ENCODE results near the gene PTGES3. TPM values are rescaled to one million over a fixed set of nuclear protein-coding genes. Genes with fewer than 3 reads are reported as not detected.

The PTGES3 gene
- total and polyA plus RNA-seq, 2 donors = 118 to 184 TPM

- Histone ChIP-seq H3K27ac (ENCODE audit: low read depth) (peak overlapping the region; percentile 99), H3K4me1 (ENCODE audit: insufficient read depth) (no peaks in the 10 kb centered on the region), H3K36me3 (ENCODE audit: insufficient read depth) (no peaks in the 10 kb centered on the region), H3K4me3 (ENCODE audit: low read depth, low read length) (peak overlapping the region; percentile 84)
- under 1% methylated on average over 62 of the region's 62 CpGs for WGBS
- DNase-seq (ENCODE audit: extremely low spot score) = no peak
Measured at GRCh38 chr12:56687223-56688128, 608 bp downstream of the PTGES3 start.

- H3K4me3 ChIP-seq (ENCODE audit: low read depth, low read length) = peak overlapping the region; percentile 25
- DNase-seq (ENCODE audit: extremely low spot score) = no peak
- H3K4me1 ChIP-seq (ENCODE audit: insufficient read depth) = peaks cover 2% of the 10 kb centered on the region
- 22% methylated on average over 8 of the region's 8 CpGs for WGBS
- no peaks in the 10 kb centered on the region for H3K36me3 ChIP-seq (ENCODE audit: insufficient read depth)
- no peak overlapping the region for H3K27ac ChIP-seq (ENCODE audit: low read depth)
Measured at GRCh38 chr12:56684745-56685359, 3.2 kb downstream of the PTGES3 start.

- DNase-seq (ENCODE audit: extremely low spot score) = no peak
- Histone ChIP-seq H3K4me1 (ENCODE audit: insufficient read depth) (peaks cover 2% of the 10 kb centered on the region), H3K4me3 (ENCODE audit: low read depth, low read length) (no peak overlapping the region), H3K27ac (ENCODE audit: low read depth) (no peak overlapping the region), H3K36me3 (ENCODE audit: insufficient read depth) (no peaks in the 10 kb centered on the region)
- 92% methylated on average over 6 of the region's 6 CpGs for WGBS
Measured at GRCh38 chr12:56682323-56682722, 5.8 kb downstream of the PTGES3 start.

- no peak overlapping the region for H3K27ac ChIP-seq (ENCODE audit: low read depth)
- WGBS = 90% methylated on average over 13 of the region's 13 CpGs
- no peak overlapping the region for H3K4me3 ChIP-seq (ENCODE audit: low read depth, low read length)
- H3K4me1 ChIP-seq (ENCODE audit: insufficient read depth) = peaks cover 2% of the 10 kb centered on the region
- no peak for DNase-seq (ENCODE audit: extremely low spot score)
- H3K36me3 ChIP-seq (ENCODE audit: insufficient read depth) = no peaks in the 10 kb centered on the region
Measured at GRCh38 chr12:56679883-56680575, 8.1 kb downstream of the PTGES3 start.

- Histone ChIP-seq H3K4me1 (ENCODE audit: insufficient read depth) (peaks cover 2% of the 10 kb centered on the region), H3K4me3 (ENCODE audit: low read depth, low read length) (no peak overlapping the region), H3K36me3 (ENCODE audit: insufficient read depth) (no peaks in the 10 kb centered on the region), H3K27ac (ENCODE audit: low read depth) (no peak overlapping the region)
- DNase-seq (ENCODE audit: extremely low spot score) = no peak
- 93% methylated on average over 2 of the region's 2 CpGs for WGBS
Measured at GRCh38 chr12:56678852-56679251, 9.2 kb downstream of the PTGES3 start.

GRCh38 chr12:56677680-56678079 is 10.4 kb downstream of the PTGES3 start:
- 81% methylated on average over 1 of the region's 1 CpG for WGBS
- DNase-seq (ENCODE audit: extremely low spot score) = no peak
- Histone ChIP-seq H3K36me3 (ENCODE audit: insufficient read depth) (no peaks in the 10 kb centered on the region), H3K4me3 (ENCODE audit: low read depth, low read length) (no peak overlapping the region), H3K27ac (ENCODE audit: low read depth) (no peak overlapping the region), H3K4me1 (ENCODE audit: insufficient read depth) (peaks cover 2% of the 10 kb centered on the region)

- H3K4me1 ChIP-seq (ENCODE audit: insufficient read depth) = peaks cover 2% of the 10 kb centered on the region
- 85% methylated on average over 11 of the region's 11 CpGs for WGBS
- H3K27ac ChIP-seq (ENCODE audit: low read depth) = no peak overlapping the region
Measured at GRCh38 chr12:56676851-56677580, 11.1 kb downstream of the PTGES3 start.

GRCh38 chr12:56671608-56672007 is 16.5 kb downstream of the PTGES3 start:
- peaks cover 3% of the 10 kb centered on the region for H3K36me3 ChIP-seq (ENCODE audit: insufficient read depth)
- 88% methylated on average over 2 of the region's 2 CpGs for WGBS
- no peak overlapping the region for H3K4me3 ChIP-seq (ENCODE audit: low read depth, low read length)
- H3K4me1 ChIP-seq (ENCODE audit: insufficient read depth) = no peaks in the 10 kb centered on the region
- H3K27ac ChIP-seq (ENCODE audit: low read depth) = no peak overlapping the region
- DNase-seq (ENCODE audit: extremely low spot score) = no peak

More at GRCh38 chr12:56676851-56677580, 11.1 kb downstream of the PTGES3 start:
- Histone ChIP-seq H3K4me3 (ENCODE audit: low read depth, low read length) (no peak overlapping the region), H3K36me3 (ENCODE audit: insufficient read depth) (no peaks in the 10 kb centered on the region)
- DNase-seq (ENCODE audit: extremely low spot score) = no peak

GRCh38 chr12:56670836-56671235 is 17.2 kb downstream of the PTGES3 start:
- Histone ChIP-seq H3K36me3 (ENCODE audit: insufficient read depth) (peaks cover 5% of the 10 kb centered on the region), H3K4me3 (ENCODE audit: low read depth, low read length) (no peak overlapping the region), H3K4me1 (ENCODE audit: insufficient read depth) (no peaks in the 10 kb centered on the region), H3K27ac (ENCODE audit: low read depth) (no peak overlapping the region)
- no peak for DNase-seq (ENCODE audit: extremely low spot score)
- 89% methylated on average over 4 of the region's 4 CpGs for WGBS

- WGBS = 87% methylated on average over 2 of the region's 2 CpGs
- H3K27ac ChIP-seq (ENCODE audit: low read depth) = no peak overlapping the region
- peaks cover 7% of the 10 kb centered on the region for H3K36me3 ChIP-seq (ENCODE audit: insufficient read depth)
- DNase-seq (ENCODE audit: extremely low spot score) = no peak
- no peak overlapping the region for H3K4me3 ChIP-seq (ENCODE audit: low read depth, low read length)
- no peaks in the 10 kb centered on the region for H3K4me1 ChIP-seq (ENCODE audit: insufficient read depth)
Measured at GRCh38 chr12:56668197-56668457, 20.0 kb downstream of the PTGES3 start.

GRCh38 chr12:56661979-56662638 is 26.0 kb downstream of the PTGES3 start:
- no peak for DNase-seq (ENCODE audit: extremely low spot score)
- 92% methylated on average over 13 of the region's 13 CpGs for WGBS
- H3K36me3 ChIP-seq (ENCODE audit: insufficient read depth) = peaks cover 7% of the 10 kb centered on the region
- H3K4me1 ChIP-seq (ENCODE audit: insufficient read depth) = no peaks in the 10 kb centered on the region
- no peak overlapping the region for H3K27ac ChIP-seq (ENCODE audit: low read depth)
- no peak overlapping the region for H3K4me3 ChIP-seq (ENCODE audit: low read depth, low read length)

- Histone ChIP-seq H3K4me3 (ENCODE audit: low read depth, low read length) (no peak overlapping the region), H3K27ac (ENCODE audit: low read depth) (no peak overlapping the region), H3K36me3 (ENCODE audit: insufficient read depth) (peaks cover 3% of the 10 kb centered on the region), H3K4me1 (ENCODE audit: insufficient read depth) (no peaks in the 10 kb centered on the region)
- 89% methylated on average over 7 of the region's 7 CpGs for WGBS
- DNase-seq (ENCODE audit: extremely low spot score) = no peak
Measured at GRCh38 chr12:56661560-56661959, 26.5 kb downstream of the PTGES3 start.

GRCh38 chr12:56658921-56659320 is 29.2 kb downstream of the PTGES3 start:
- H3K27ac ChIP-seq (ENCODE audit: low read depth) = no peak overlapping the region
- H3K4me1 ChIP-seq (ENCODE audit: insufficient read depth) = no peaks in the 10 kb centered on the region
- 64% methylated on average over 1 of the region's 1 CpG for WGBS
- no peaks in the 10 kb centered on the region for H3K36me3 ChIP-seq (ENCODE audit: insufficient read depth)
- H3K4me3 ChIP-seq (ENCODE audit: low read depth, low read length) = no peak overlapping the region
- no peak for DNase-seq (ENCODE audit: extremely low spot score)
